Activated naive CD8-positive, alpha-beta T cell treated with anti-CD3 and anti-CD28 coated beads, Interleukin-2, amount 10 ng/mL, durations not matched to agents 7 days and 5 days (primary cell): ENCODE results near the gene FAM210A. TPM values are rescaled to one million over a fixed set of nuclear protein-coding genes. Genes with fewer than 3 reads are reported as not detected.

Source experiments
- ATAC-seq: fragments of 150-1000 bp; cut with Tn5 transposase; one replicate; pipeline ENCODE4 v1.10.0; 2021; ENCODE audit warnings: low read depth, moderate library complexity
- POLR2A ChIA-PET: fragments of 350-600 bp; sonication (Branson Sonifier 250); formaldehyde crosslinking; loops from one replicate; lab custom pipeline; 2021; ENCODE audit warnings: antibody characterized with exemption; lab: Charles Lee
- DNase-seq: peaks from one replicate; pipeline ENCODE4 v3.0.0; 2021
- H3K27ac Mint-ChIP-seq: one replicate; pipeline ENCODE4 v1.8.0; 2022; ENCODE audit warnings: mild to moderate bottlenecking, mixed read lengths
- H3K27me3 Mint-ChIP-seq: one replicate; pipeline ENCODE4 v1.8.0; 2022; ENCODE audit warnings: mild to moderate bottlenecking, moderate library complexity, mixed read lengths
- H3K36me3 Mint-ChIP-seq: one replicate; pipeline ENCODE4 v1.8.0; 2021; ENCODE audit warnings: mild to moderate bottlenecking, mixed read lengths
- H3K4me1 Mint-ChIP-seq: one replicate; pipeline ENCODE4 v1.8.0; 2021; ENCODE audit warnings: mixed read lengths
- H3K4me3 Mint-ChIP-seq: one replicate; pipeline ENCODE4 v1.8.0; 2022; ENCODE audit warnings: mild to moderate bottlenecking, moderate library complexity, mixed read lengths
- H3K9me3 Mint-ChIP-seq: one replicate; pipeline ENCODE4 v1.8.0; 2021; ENCODE audit warnings: mixed read lengths
- total RNA-seq, 2 experiments: library from RNA; stranded (reverse); gene quantifications; one replicate each; pipeline ENCODE4 v1.2.3, GENCODE V29; 2021

FAM210A gene
- total RNA-seq, 2 experiments from 2014 or later: 21.6 to 25.5 TPM

- H3K36me3 Mint-ChIP-seq: peaks cover 4% of the 10 kb centered on the region
- no peak overlapping the region for H3K27ac Mint-ChIP-seq
- ATAC-seq (no peak), DNase-seq (no peak)
- H3K4me1 Mint-ChIP-seq: peaks cover 28% of the 10 kb centered on the region
- H3K9me3 Mint-ChIP-seq: no peaks in the 10 kb centered on the region
- POLR2A ChIA-PET: no interaction called here
- H3K4me3 Mint-ChIP-seq: no peak overlapping the region
- no peaks in the 10 kb centered on the region for H3K27me3 Mint-ChIP-seq
Observed at GRCh38 chr18:13621446-13621849, 104.9 kb downstream of the FAM210A start.

- Mint-ChIP-seq H3K27ac (no peak overlapping the region), H3K9me3 (no peaks in the 10 kb centered on the region), H3K36me3 (peaks cover under 1% of the 10 kb centered on the region), H3K27me3 (no peaks in the 10 kb centered on the region), H3K4me1 (peaks cover 28% of the 10 kb centered on the region), H3K4me3 (no peak overlapping the region)
- ATAC-seq (no peak), DNase-seq (no peak)
- POLR2A ChIA-PET: no interaction called here
Observed at GRCh38 chr18:13620818-13621445, 105.4 kb downstream of the FAM210A start.

- POLR2A ChIA-PET: interaction anchor here (1.1 kb wide), 1 partner anchor 242 kb away, joined by 3 read pairs; no protein-coding TSS in a partner anchor
- ATAC-seq (no peak), DNase-seq (no peak)
- Mint-ChIP-seq H3K4me1 (peaks cover 32% of the 10 kb centered on the region), H3K27ac (peak overlapping the region; percentile 42), H3K4me3 (no peak overlapping the region), H3K9me3 (no peaks in the 10 kb centered on the region), H3K27me3 (no peaks in the 10 kb centered on the region), H3K36me3 (no peaks in the 10 kb centered on the region)
Observed at GRCh38 chr18:13620206-13620672, 106.1 kb downstream of the FAM210A start.

GRCh38 chr18:13619505-13620205 lies 106.7 kb downstream of the FAM210A start:
- no peak for ATAC-seq
- H3K4me1 Mint-ChIP-seq: peaks cover 36% of the 10 kb centered on the region
- no peaks in the 10 kb centered on the region for H3K36me3 Mint-ChIP-seq
- no peaks in the 10 kb centered on the region for H3K27me3 Mint-ChIP-seq
- H3K9me3 Mint-ChIP-seq: no peaks in the 10 kb centered on the region
- H3K27ac Mint-ChIP-seq: no peak overlapping the region
- H3K4me3 Mint-ChIP-seq: no peak overlapping the region
- DNase-seq: no peak
- POLR2A ChIA-PET: interaction anchor here (1.1 kb wide), 1 partner anchor 242 kb away, joined by 3 read pairs; no protein-coding TSS in a partner anchor

- POLR2A ChIA-PET: interaction anchor here (1.1 kb wide), 1 partner anchor 241 kb away, joined by 3 read pairs; no protein-coding TSS in a partner anchor
- peaks cover 42% of the 10 kb centered on the region for H3K4me1 Mint-ChIP-seq
- no peaks in the 10 kb centered on the region for H3K36me3 Mint-ChIP-seq
- DNase-seq (no peak), ATAC-seq (no peak)
- H3K9me3 Mint-ChIP-seq: no peaks in the 10 kb centered on the region
- H3K27me3 Mint-ChIP-seq: no peaks in the 10 kb centered on the region
- H3K27ac Mint-ChIP-seq: no peak overlapping the region
- no peak overlapping the region for H3K4me3 Mint-ChIP-seq
Observed at GRCh38 chr18:13618760-13619438, 107.5 kb downstream of the FAM210A start.

GRCh38 chr18:13617826-13618515 lies 108.4 kb downstream of the FAM210A start:
- Mint-ChIP-seq H3K4me1 (peaks cover 51% of the 10 kb centered on the region), H3K4me3 (no peak overlapping the region), H3K9me3 (no peaks in the 10 kb centered on the region), H3K36me3 (no peaks in the 10 kb centered on the region), H3K27me3 (no peaks in the 10 kb centered on the region), H3K27ac (no peak overlapping the region)
- POLR2A ChIA-PET: no interaction called here
- no peak for DNase-seq
- ATAC-seq: no peak

- H3K4me1 Mint-ChIP-seq: peaks cover 63% of the 10 kb centered on the region
- POLR2A ChIA-PET: interaction anchor here (1.0 kb wide), 1 partner anchor 49 kb away, joined by 3 read pairs; no protein-coding TSS in a partner anchor
- peak overlapping the region; percentile 99 for H3K27ac Mint-ChIP-seq
- no peaks in the 10 kb centered on the region for H3K9me3 Mint-ChIP-seq
- H3K36me3 Mint-ChIP-seq: no peaks in the 10 kb centered on the region
- DNase-seq (no peak), ATAC-seq (no peak)
- no peaks in the 10 kb centered on the region for H3K27me3 Mint-ChIP-seq
- peak overlapping the region; percentile 92 for H3K4me3 Mint-ChIP-seq
Observed at GRCh38 chr18:13616525-13617035, 109.8 kb downstream of the FAM210A start.

- no peaks in the 10 kb centered on the region for H3K9me3 Mint-ChIP-seq
- peak overlapping the region; percentile 92 for H3K4me3 Mint-ChIP-seq
- ATAC-seq (no peak), DNase-seq (no peak)
- H3K36me3 Mint-ChIP-seq: no peaks in the 10 kb centered on the region
- H3K27me3 Mint-ChIP-seq: no peaks in the 10 kb centered on the region
- H3K4me1 Mint-ChIP-seq: peaks cover 69% of the 10 kb centered on the region
- POLR2A ChIA-PET: interaction anchor here (1.0 to 8.4 kb wide), 2 partner anchors 37 to 49 kb away, joined by 3 to 117 read pairs; no protein-coding TSS in a partner anchor
- peak overlapping the region; percentile 99 for H3K27ac Mint-ChIP-seq
Observed at GRCh38 chr18:13616041-13616440, 110.3 kb downstream of the FAM210A start.

- DNase-seq: no peak
- no peaks in the 10 kb centered on the region for H3K9me3 Mint-ChIP-seq
- H3K27ac Mint-ChIP-seq: peak overlapping the region; percentile 99
- H3K4me3 Mint-ChIP-seq: peak overlapping the region; percentile 92
- H3K4me1 Mint-ChIP-seq: peaks cover 72% of the 10 kb centered on the region
- POLR2A ChIA-PET: interaction anchor here (0.7 to 8.4 kb wide), 4 partner anchors 36 to 399 kb away, joined by 3 to 117 read pairs (median 14); no protein-coding TSS in a partner anchor
- no peaks in the 10 kb centered on the region for H3K27me3 Mint-ChIP-seq
- no peak for ATAC-seq
- no peaks in the 10 kb centered on the region for H3K36me3 Mint-ChIP-seq
Observed at GRCh38 chr18:13615432-13615861, 110.9 kb downstream of the FAM210A start.

- no peaks in the 10 kb centered on the region for H3K9me3 Mint-ChIP-seq
- peak overlapping the region; percentile 92 for H3K4me3 Mint-ChIP-seq
- no peaks in the 10 kb centered on the region for H3K27me3 Mint-ChIP-seq
- POLR2A ChIA-PET: interaction anchor here (0.7 to 8.4 kb wide), 13 partner anchors 11 to 624 kb away, joined by 3 to 117 read pairs (median 5); partner anchors contain the start of genes CEP192, FAM210A and RNMT
- H3K27ac Mint-ChIP-seq: peak overlapping the region; percentile 99
- ATAC-seq (peak; percentile 31), DNase-seq (peak; percentile 72)
- H3K36me3 Mint-ChIP-seq: no peaks in the 10 kb centered on the region
- H3K4me1 Mint-ChIP-seq: peaks cover 72% of the 10 kb centered on the region
Observed at GRCh38 chr18:13614641-13615288, 111.6 kb downstream of the FAM210A start.

GRCh38 chr18:13613591-13614501 lies 112.5 kb downstream of the FAM210A start:
- peak; percentile 7 for ATAC-seq
- H3K27ac Mint-ChIP-seq: peak overlapping the region; percentile 99
- no peak for DNase-seq
- H3K9me3 Mint-ChIP-seq: no peaks in the 10 kb centered on the region
- POLR2A ChIA-PET: interaction anchor here (0.7 to 8.4 kb wide), 18 partner anchors 10 to 623 kb away, joined by 3 to 117 read pairs (median 5); partner anchors contain the start of genes CEP192, FAM210A and RNMT
- no peaks in the 10 kb centered on the region for H3K27me3 Mint-ChIP-seq
- peaks cover 1% of the 10 kb centered on the region for H3K36me3 Mint-ChIP-seq
- peaks cover 81% of the 10 kb centered on the region for H3K4me1 Mint-ChIP-seq
- peak overlapping the region; percentile 92 for H3K4me3 Mint-ChIP-seq
